Type B pancreatic cell (in vitro differentiated cells): ENCODE measurements around the gene DRG2. TPM values are rescaled to one million over a fixed set of nuclear protein-coding genes. Genes with fewer than 3 reads are reported as not detected.

Experiments used
- DNase-seq: peaks from one replicate; pipeline ENCODE4 v3.0.0; 2021; ENCODE audit warnings: mixed read lengths; ENCODE audit not compliant: unreplicated experiment; ENCODE audit errors: extremely low spot score
- H3K27ac Mint-ChIP-seq: 2 replicates; pipeline ENCODE4 v1.8.0; 2021; ENCODE audit warnings: mild to moderate bottlenecking, mixed read lengths
- H3K27me3 Mint-ChIP-seq: 2 replicates; pipeline ENCODE4 v1.8.0; 2021; ENCODE audit warnings: mixed read lengths
- H3K36me3 Mint-ChIP-seq: 2 replicates; pipeline ENCODE4 v1.8.0; 2021; ENCODE audit warnings: mixed read lengths
- H3K4me1 Mint-ChIP-seq: one replicate; pipeline ENCODE4 v1.8.0; 2021; ENCODE audit warnings: mixed read lengths; ENCODE audit not compliant: unreplicated experiment
- H3K4me3 Mint-ChIP-seq: 2 replicates; pipeline ENCODE4 v1.8.0; 2021; ENCODE audit warnings: mild to moderate bottlenecking, mixed read lengths
- H3K9me3 Mint-ChIP-seq: 2 replicates; pipeline ENCODE4 v1.8.0; 2021; ENCODE audit warnings: mixed read lengths
- CTCF ChIP-seq: fragments of 200-600 bp; sonication (generic); conservative IDR thresholded peaks from 2 replicates; pipeline ENCODE4 v1.5.0; 2021; ENCODE audit warnings: antibody characterized with exemption, mild to moderate bottlenecking
- total RNA-seq: library from RNA; stranded (reverse); gene quantifications from 2 replicates; pipeline ENCODE4 v1.2.1, GENCODE V29; 2021; ENCODE audit warnings: low replicate concordance

DRG2 gene
- total RNA-seq, 1 donor from 2014 or later = 34.2 TPM

DNA sequence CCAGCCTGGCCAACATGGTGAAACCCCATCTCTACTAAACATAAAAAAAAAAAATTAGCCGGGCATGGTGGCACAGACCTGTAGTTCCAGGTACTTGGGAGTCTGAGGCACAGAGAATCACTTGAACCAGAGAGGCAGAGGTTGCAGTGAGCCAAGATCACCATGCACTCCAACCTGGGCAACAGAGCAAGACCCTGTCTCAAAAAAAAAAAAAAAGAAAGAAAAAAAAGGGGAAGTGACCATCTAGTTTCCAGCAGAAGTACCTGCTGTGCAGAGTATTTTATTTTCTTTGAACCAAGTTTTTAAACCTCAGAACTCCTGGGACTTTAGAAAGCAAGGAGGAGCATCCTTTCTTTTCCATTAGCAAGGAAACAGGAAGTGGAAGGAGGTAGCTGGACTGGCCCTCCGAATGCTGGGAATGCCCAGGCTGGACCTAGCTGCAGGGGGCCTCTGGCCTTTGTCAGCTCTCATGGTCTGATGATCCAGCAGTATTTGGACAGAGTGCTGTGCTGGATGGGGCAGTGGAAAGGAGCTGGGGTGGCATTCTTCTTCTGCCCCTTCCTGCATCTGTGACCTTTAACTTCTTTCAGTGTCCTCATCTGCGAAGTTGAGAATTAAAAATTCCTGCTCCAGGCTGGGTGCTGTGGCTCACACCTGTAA, 41.9 kb upstream of the DRG2 start:
- TF ChIP-seq CTCF = no peak
- no peaks in the 10 kb centered on the region for H3K27me3 Mint-ChIP-seq
- H3K4me1 Mint-ChIP-seq = peaks cover 17% of the 10 kb centered on the region
- no peak for DNase-seq
- H3K36me3 Mint-ChIP-seq = peaks cover 19% of the 10 kb centered on the region
- H3K27ac Mint-ChIP-seq = no peak overlapping the region
- no peak overlapping the region for H3K4me3 Mint-ChIP-seq
- H3K9me3 Mint-ChIP-seq = no peaks in the 10 kb centered on the region

- no peak overlapping the region for H3K4me3 Mint-ChIP-seq
- H3K9me3 Mint-ChIP-seq = no peaks in the 10 kb centered on the region
- H3K27me3 Mint-ChIP-seq = no peaks in the 10 kb centered on the region
- DNase-seq = no peak
- H3K4me1 Mint-ChIP-seq = no peaks in the 10 kb centered on the region
- H3K27ac Mint-ChIP-seq = no peak overlapping the region
- peaks cover 31% of the 10 kb centered on the region for H3K36me3 Mint-ChIP-seq
- no peak for TF ChIP-seq CTCF
Measured at GRCh38 chr17:18055597-18055996, 32.2 kb upstream of the DRG2 start.

GRCh38 chr17:18056214-18056613, 31.5 kb upstream of the DRG2 start:
- TF ChIP-seq CTCF = no peak
- Mint-ChIP-seq H3K27ac (no peak overlapping the region), H3K9me3 (no peaks in the 10 kb centered on the region), H3K4me3 (no peak overlapping the region), H3K36me3 (peaks cover 31% of the 10 kb centered on the region), H3K4me1 (no peaks in the 10 kb centered on the region), H3K27me3 (no peaks in the 10 kb centered on the region)
- no peak for DNase-seq

GRCh38 chr17:18059283-18059682, 28.5 kb upstream of the DRG2 start:
- H3K27ac Mint-ChIP-seq = no peak overlapping the region
- no peaks in the 10 kb centered on the region for H3K4me1 Mint-ChIP-seq
- no peak overlapping the region for H3K4me3 Mint-ChIP-seq
- no peaks in the 10 kb centered on the region for H3K9me3 Mint-ChIP-seq
- no peak for TF ChIP-seq CTCF
- no peaks in the 10 kb centered on the region for H3K27me3 Mint-ChIP-seq
- no peak for DNase-seq
- peaks cover 27% of the 10 kb centered on the region for H3K36me3 Mint-ChIP-seq

- Mint-ChIP-seq H3K27ac (no peak overlapping the region), H3K36me3 (peaks cover 10% of the 10 kb centered on the region), H3K4me3 (no peak overlapping the region), H3K4me1 (no peaks in the 10 kb centered on the region), H3K9me3 (no peaks in the 10 kb centered on the region), H3K27me3 (no peaks in the 10 kb centered on the region)
- TF ChIP-seq CTCF = no peak
- DNase-seq = no peak
Measured at GRCh38 chr17:18064053-18064452, 23.7 kb upstream of the DRG2 start.

DNA sequence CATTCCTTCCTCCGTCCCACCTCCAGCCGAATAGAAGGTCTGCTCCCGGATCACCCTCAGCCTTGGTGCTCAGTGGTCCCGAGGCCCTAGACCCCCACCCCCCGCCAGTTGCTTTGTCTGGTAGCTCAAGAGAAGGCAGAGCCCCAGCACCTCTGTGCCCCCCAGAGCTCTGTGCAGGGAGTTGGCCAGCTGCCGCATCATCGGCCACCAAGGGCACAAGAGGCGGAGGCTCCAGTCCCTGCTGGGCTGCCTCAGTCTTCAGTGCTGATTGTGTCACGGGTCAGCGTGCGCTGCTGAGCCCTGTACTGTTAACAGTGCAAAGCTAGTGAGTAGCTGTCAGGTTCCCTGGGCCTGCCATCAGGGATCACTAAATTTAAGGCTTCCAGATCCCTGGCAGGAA, 22.2 kb upstream of the DRG2 start:
- no peak for TF ChIP-seq CTCF
- H3K36me3 Mint-ChIP-seq = peaks cover 6% of the 10 kb centered on the region
- no peaks in the 10 kb centered on the region for H3K9me3 Mint-ChIP-seq
- H3K27ac Mint-ChIP-seq = no peak overlapping the region
- no peak for DNase-seq
- no peak overlapping the region for H3K4me3 Mint-ChIP-seq
- H3K27me3 Mint-ChIP-seq = no peaks in the 10 kb centered on the region
- no peaks in the 10 kb centered on the region for H3K4me1 Mint-ChIP-seq
